BLaER1 (cell line): Measurements from ENCODE around the gene ZDHHC8.

Experiments
- H3K27ac ChIP-seq: shearing (Covaris generic); formaldehyde crosslinking; 2 replicates; pipeline ENCODE4 v1.8.1; 2022
- H3K27me3 ChIP-seq: shearing (Covaris generic); formaldehyde crosslinking; 2 replicates; pipeline ENCODE4 v1.8.1; 2022
- H3K36me3 ChIP-seq: shearing (Covaris generic); formaldehyde crosslinking; 2 replicates; pipeline ENCODE4 v1.8.1; 2022
- H3K4me1 ChIP-seq: shearing (Covaris generic); formaldehyde crosslinking; 2 replicates; pipeline ENCODE4 v1.8.1; 2022
- H3K4me2 ChIP-seq: shearing (Covaris generic); formaldehyde crosslinking; 2 replicates; pipeline ENCODE4 v1.8.1; 2022
- H3K4me3 ChIP-seq: shearing (Covaris generic); formaldehyde crosslinking; 2 replicates; pipeline ENCODE4 v1.8.1; 2022
- H3K9ac ChIP-seq: shearing (Covaris generic); formaldehyde crosslinking; 2 replicates; pipeline ENCODE4 v1.8.1; 2022
- H3K9me3 ChIP-seq: shearing (Covaris generic); formaldehyde crosslinking; 2 replicates; pipeline ENCODE4 v1.8.1; 2022
- H4K20me1 ChIP-seq: shearing (Covaris generic); formaldehyde crosslinking; 2 replicates; pipeline ENCODE4 v1.8.1; 2022
- Cebpa-rat ChIP-seq: shearing (Covaris generic); IDR thresholded peaks from 2 replicates; pipeline ENCODE4 v1.8.1; 2022

Gene ZDHHC8

DNA sequence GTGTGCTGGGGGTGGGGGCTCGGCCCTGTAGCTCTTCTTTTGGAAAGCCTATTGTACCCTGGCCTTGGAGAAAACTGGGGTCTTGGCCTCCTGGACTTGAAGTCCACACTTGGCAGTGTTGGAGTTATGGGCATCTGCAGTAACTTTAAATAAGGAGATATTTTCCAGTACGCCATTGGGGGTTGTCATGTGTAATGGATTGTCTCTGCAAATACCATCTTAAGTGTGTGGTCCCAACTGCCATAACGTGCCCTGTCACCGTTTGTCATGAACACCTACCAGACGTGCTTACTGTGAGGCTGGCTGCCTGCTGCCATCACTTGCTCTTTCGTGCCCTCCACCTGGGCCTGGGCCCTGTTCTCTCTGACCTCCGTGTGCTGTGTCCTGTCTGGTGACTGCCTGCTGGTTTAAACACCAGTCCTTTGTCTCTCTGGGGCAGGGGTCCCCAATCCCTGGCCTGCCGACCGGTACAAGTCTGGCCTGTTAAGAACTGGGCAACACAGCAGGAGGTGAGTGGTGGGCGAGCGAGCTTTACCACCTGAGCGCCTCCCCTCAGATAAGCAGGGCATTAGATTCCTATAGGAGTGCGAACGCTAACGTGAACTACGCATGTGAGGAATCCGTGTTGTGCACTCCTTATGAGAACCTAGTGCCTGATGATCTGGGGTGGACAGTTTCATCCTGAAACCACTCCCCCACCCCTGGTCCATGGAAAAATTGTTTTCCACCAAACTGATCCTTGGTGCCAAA is 3.6 kb upstream of the ZDHHC8 start:
- Histone ChIP-seq H3K27me3 (no peaks in the 10 kb centered on the region), H3K4me2 (peak overlapping the region; percentile 79; the same call in 1 of the 2 replicates), H3K36me3 (peaks cover 57% of the 10 kb centered on the region), H3K27ac (peak overlapping the region; percentile 79; the same call in 1 of the 2 replicates), H3K9me3 (no peaks in the 10 kb centered on the region), H3K4me1 (peaks cover 85% of the 10 kb centered on the region), H4K20me1 (peaks cover 77% of the 10 kb centered on the region), H3K4me3 (no peak overlapping the region), H3K9ac (peak overlapping the region; percentile 40)
- TF ChIP-seq Cebpa-rat: no peak

DNA sequence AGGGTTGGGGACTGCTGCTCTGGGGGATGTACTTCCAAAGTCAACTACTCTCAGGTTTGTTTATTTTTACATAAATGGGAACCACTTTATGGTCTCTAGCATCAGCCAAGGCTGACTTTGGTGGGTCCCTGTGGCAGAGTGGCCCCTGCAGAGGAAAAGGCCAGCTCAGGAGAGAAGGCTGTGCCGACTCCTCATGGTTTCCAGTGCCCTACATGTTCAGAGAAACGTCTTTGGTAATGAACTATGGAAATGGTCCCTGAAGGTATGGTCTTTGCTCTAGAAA is 3.0 kb upstream of the ZDHHC8 start:
- TF ChIP-seq Cebpa-rat: no peak
- Histone ChIP-seq H3K4me1 (peaks cover 87% of the 10 kb centered on the region), H3K36me3 (peaks cover 53% of the 10 kb centered on the region), H3K27me3 (no peaks in the 10 kb centered on the region), H3K9me3 (no peaks in the 10 kb centered on the region), H3K27ac (0 out of 2 replicates have a peak overlapping the region, but pooled peaks have one; percentile 79), H3K4me2 (no peak overlapping the region), H3K4me3 (no peak overlapping the region), H3K9ac (no peak overlapping the region), H4K20me1 (peaks cover 78% of the 10 kb centered on the region)

DNA sequence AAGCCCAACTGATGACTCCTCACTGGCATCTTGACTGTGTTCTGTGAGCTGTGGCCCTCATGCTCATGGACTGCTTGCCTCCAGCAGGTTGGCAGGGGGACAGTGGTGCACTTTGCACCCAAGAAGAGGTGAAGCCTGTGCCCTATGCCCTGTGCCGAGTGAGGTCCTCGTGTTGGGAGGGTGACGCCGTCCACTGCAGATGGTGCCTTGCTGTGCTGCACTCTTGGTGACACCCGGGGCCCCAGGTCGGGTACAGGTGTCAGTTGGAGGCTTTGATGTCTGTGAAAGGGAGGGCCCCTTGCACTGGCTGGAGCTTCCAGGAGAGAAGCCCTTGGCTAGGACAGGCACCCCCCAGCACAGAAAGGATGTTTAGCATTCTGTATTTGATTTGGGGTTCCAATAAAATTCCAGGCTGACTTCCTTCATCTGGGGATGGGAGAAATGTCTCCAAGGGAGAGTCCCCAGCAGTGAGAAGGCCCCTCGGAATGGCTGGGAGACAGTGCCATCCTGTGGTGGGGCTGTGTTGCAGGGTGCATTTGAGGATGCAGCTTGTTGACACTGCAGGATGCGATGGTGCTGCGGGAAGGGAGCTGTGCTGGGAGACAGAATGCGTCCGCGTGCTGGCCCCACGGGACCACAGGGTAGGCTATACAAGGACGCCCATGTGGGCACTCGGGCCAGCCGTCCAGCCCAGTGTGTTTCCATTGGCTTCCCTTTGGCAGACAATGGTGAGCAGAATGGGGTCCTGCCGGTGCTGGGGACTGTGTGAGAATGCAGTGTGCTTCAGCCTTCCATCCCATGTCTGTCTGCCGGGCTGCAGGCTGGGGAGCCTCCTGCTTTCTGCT is 2.5 kb upstream of the ZDHHC8 start:
- H4K20me1 ChIP-seq: peaks cover 78% of the 10 kb centered on the region
- H3K27ac ChIP-seq: 0 out of 2 replicates have a peak overlapping the region, but pooled peaks have one; percentile 79
- no peaks in the 10 kb centered on the region for H3K9me3 ChIP-seq
- H3K36me3 ChIP-seq: peaks cover 48% of the 10 kb centered on the region
- H3K4me2 ChIP-seq: peak overlapping the region; percentile 92
- H3K9ac ChIP-seq: no peak overlapping the region
- H3K4me3 ChIP-seq: no peak overlapping the region
- no peak for TF ChIP-seq Cebpa-rat
- peaks cover 87% of the 10 kb centered on the region for H3K4me1 ChIP-seq
- no peaks in the 10 kb centered on the region for H3K27me3 ChIP-seq

DNA sequence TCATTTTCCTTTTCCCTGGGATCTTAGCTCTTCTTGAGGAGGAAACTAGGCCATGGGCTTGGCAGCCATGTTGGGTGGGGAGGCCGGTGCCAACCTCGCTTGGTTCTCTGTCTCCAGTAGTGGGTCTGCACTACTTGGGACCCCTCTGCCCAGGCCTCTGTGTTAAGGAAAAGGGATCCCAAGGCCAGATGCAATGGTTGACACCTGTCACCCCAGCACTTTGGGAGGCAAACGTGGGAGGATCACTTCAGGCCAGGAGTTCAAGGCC is 1.9 kb upstream of the ZDHHC8 start:
- no peak for TF ChIP-seq Cebpa-rat
- Histone ChIP-seq H3K9ac (no peak overlapping the region), H4K20me1 (peaks cover 78% of the 10 kb centered on the region), H3K4me3 (no peak overlapping the region), H3K4me2 (peak overlapping the region; percentile 92), H3K9me3 (no peaks in the 10 kb centered on the region), H3K27me3 (no peaks in the 10 kb centered on the region), H3K36me3 (peaks cover 42% of the 10 kb centered on the region), H3K4me1 (peaks cover 87% of the 10 kb centered on the region), H3K27ac (no peak overlapping the region)

DNA sequence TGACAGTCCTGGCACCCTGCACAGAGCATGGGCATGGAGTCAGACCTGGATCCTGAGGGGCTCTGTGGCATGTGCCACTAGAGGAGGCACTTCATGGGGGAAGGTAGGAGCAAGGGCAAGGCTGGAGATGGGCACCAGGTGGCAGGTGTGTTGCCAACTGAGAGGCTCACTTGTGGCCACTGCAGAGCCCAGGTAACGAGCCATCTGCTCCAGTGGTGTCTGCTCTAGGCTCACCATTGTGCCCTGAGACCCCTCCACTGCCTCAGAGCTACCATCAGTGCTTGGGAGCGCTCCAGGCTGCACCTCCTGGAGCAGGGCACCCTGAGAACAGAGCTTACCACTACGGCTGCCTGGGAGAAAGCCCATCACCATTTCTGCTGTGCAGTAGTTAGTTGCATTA is 1.3 kb upstream of the ZDHHC8 start:
- Histone ChIP-seq H3K4me2 (peak overlapping the region; percentile 92), H3K36me3 (peaks cover 36% of the 10 kb centered on the region), H3K4me3 (peak overlapping the region; percentile 82), H4K20me1 (peaks cover 78% of the 10 kb centered on the region), H3K9ac (peak overlapping the region; percentile 85), H3K4me1 (peaks cover 87% of the 10 kb centered on the region), H3K9me3 (no peaks in the 10 kb centered on the region), H3K27ac (peak overlapping the region; percentile 88), H3K27me3 (no peaks in the 10 kb centered on the region)
- no peak for TF ChIP-seq Cebpa-rat

DNA sequence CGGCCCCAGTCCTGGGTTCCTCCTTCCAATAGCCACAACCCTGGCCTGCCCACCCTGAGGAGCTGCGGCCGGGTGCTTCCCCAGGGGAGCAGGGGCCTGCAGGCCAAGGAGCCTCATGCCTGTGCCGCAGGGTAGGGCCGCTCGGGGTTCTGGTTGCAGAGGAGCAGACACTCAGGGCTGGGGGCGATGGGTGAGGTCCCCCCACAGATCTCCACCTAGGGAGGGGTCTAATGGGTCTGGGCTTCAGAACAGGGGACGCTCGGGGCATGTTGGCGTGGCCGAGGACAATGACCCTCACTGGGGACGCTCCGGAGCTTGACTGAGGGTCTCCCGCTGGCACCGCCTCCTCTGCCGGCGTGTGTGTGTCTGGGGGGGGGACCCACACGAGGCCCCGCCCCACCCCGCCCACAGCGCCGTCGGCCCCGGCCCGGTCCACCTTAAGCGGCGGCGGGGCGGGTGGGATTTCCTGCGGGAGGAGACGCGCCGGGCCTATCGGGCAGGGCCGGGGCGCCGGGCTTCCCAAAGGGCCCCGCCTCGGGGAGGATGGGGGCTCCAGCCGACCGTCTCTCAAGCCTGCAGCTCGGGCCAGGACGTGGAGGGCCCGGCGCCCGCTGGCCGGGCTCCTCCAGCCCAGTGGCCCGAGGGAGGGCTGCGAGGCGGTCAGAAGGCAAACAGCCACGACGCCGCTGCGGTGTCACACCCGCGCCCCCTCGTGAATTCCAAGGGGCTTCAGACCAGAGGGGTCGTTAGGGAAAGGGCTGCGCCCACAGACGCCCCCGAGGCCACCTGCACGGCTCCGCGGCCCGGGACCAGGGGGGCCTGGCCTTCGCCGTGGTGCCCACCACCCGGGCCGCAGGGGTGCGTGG is 640 bp upstream of the ZDHHC8 start:
- TF ChIP-seq Cebpa-rat: no peak
- peak overlapping the region; percentile 88 for H3K27ac ChIP-seq
- H3K4me1 ChIP-seq: peaks cover 87% of the 10 kb centered on the region
- H3K9me3 ChIP-seq: no peaks in the 10 kb centered on the region
- peaks cover 29% of the 10 kb centered on the region for H3K36me3 ChIP-seq
- H3K4me2 ChIP-seq: peak overlapping the region; percentile 92
- H3K27me3 ChIP-seq: no peaks in the 10 kb centered on the region
- peak overlapping the region; percentile 85 for H3K9ac ChIP-seq
- H4K20me1 ChIP-seq: peaks cover 78% of the 10 kb centered on the region
- peak overlapping the region; percentile 82 for H3K4me3 ChIP-seq

DNA sequence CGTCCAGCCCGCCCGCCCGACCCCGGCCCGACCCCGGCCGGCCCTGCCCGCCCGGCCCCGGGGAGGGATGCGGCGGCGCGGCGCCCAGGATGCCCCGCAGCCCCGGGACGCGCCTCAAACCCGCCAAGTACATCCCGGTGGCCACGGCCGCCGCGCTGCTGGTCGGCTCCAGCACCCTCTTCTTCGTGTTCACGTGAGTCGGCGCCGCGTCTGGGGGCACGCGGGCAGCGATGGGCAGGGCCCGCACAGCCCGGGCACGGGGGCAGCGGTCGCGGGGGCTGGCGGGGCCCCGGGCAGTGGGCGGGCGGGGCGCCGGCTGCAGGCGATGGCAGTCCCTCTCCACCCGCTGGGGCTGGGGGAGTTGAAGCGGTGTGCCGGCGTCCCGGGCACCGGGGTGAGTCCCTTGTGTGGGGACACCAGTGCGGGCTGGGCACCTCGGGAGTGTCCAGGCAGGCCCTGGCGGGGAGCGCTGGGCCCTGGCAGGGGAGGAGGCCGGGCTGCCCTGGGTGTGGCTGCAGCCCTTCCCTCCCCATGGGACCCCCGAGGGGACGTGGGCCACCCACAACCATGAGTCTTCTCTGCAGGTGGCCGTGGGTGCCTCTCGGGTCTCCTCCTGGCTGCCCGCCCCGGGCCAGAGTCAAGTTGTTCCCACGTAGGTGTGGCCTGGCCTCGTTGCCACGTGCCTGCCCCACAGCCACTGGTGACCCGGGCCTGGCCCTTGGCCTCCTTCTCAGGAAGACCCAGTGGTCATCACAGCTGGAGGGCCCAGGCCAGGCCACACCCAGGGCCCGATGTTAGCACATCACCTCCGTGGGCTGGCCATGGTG is 468 bp downstream of the ZDHHC8 start:
- Histone ChIP-seq H3K36me3 (peaks cover 19% of the 10 kb centered on the region), H3K9ac (peak overlapping the region; percentile 85), H4K20me1 (peaks cover 79% of the 10 kb centered on the region), H3K27ac (peak overlapping the region; percentile 75), H3K4me2 (peak overlapping the region; percentile 99), H3K4me3 (peak overlapping the region; percentile 82), H3K9me3 (no peaks in the 10 kb centered on the region), H3K27me3 (no peaks in the 10 kb centered on the region), H3K4me1 (peaks cover 87% of the 10 kb centered on the region)
- no peak for TF ChIP-seq Cebpa-rat

DNA sequence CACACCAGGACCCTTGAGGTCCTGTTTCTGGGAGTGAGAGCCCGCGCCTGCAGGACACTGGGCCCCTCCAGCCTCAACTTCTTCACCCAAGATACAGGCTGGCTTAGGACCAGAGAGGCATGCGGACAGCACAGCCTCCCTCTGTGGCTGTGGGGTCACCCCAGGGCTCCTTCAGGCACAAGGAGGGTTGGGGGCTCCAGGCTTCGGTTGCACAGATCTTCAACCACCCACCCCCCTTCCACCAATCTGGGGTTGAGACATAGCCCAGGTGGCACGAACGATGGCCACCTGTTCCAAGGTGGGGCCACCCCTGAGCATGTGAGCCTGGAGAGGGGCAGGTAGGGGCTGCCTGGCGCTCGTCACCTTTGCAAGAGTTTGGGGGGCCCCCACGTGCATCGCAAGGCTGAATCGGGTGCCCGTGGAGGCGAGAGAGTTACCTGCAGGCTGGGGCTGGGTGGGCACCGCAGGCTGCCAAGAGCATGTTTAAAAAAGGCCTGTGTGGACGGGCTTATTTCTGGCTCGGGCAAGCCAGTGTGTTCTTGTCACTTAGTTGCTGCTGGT is 1.2 kb downstream of the ZDHHC8 start:
- H4K20me1 ChIP-seq: peaks cover 79% of the 10 kb centered on the region
- H3K4me2 ChIP-seq: peak overlapping the region; percentile 99
- peak overlapping the region; percentile 75 for H3K27ac ChIP-seq
- no peaks in the 10 kb centered on the region for H3K9me3 ChIP-seq
- H3K4me1 ChIP-seq: peaks cover 87% of the 10 kb centered on the region
- TF ChIP-seq Cebpa-rat: no peak
- peak overlapping the region; percentile 85 for H3K9ac ChIP-seq
- H3K4me3 ChIP-seq: peak overlapping the region; percentile 82
- H3K27me3 ChIP-seq: no peaks in the 10 kb centered on the region
- peaks cover 12% of the 10 kb centered on the region for H3K36me3 ChIP-seq
